Stimulated activated CD4-positive, alpha-beta T cell treated with anti-CD3 and anti-CD28 coated beads, Interleukin-1b, Interleukin-23, amount 100 ng/mL, for 1 hour (primary cell): ENCODE measurements around the gene ASB10.

Source experiments
- DNase-seq, 2 donors: peaks; one replicate each; pipeline ENCODE4 v3.0.0-alpha.2; 2020; ENCODE audit warnings: low read depth in 2 of 2

The ASB10 gene

DNA sequence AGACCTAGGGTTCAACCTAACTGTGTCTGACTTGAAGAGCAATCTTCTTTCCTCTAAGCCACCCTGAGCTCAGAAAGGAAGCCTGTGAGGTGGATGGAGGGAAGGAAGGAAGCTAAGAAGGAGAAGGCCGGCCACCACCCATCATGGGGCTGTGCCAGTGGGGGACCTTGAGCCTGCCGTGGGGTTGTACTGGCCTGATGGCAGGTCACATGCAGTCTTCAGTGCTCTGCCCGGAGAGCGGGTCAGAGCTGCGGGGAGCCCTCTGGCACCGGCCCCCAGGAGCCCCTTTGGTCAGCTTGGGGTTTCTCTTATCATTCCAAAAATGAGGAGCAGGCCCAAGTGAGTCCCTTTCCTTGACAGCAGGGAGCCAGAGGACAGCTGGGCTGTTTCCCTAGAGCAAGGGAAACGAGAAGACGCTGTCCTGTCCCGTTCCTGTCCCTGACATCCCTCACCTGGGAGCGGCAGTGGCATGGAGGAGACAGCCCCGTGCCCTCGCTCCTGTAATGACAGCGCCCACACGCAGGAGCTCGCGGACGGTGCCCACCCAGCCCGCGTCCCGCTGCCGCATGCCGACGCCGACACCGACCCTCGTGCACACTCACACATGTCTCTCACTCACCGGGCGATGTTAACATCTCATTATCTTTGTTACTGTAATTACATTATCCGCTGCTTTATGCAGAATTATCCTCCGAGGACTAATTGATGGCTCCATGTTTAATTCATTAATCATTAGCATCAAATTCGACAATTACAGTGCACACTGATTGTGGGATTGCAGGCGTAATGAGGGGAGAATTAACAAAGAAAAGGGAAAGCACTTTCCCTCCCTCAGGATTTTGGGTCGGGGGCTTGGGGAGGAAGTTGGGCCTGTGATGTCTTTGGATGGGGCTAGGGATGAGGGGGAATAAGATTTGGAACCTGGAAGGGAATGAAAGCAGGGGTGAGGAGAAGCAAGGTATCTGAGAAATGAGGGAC lies 50.9 kb downstream of the ASB10 start:
- DNase-seq = no peak

DNA sequence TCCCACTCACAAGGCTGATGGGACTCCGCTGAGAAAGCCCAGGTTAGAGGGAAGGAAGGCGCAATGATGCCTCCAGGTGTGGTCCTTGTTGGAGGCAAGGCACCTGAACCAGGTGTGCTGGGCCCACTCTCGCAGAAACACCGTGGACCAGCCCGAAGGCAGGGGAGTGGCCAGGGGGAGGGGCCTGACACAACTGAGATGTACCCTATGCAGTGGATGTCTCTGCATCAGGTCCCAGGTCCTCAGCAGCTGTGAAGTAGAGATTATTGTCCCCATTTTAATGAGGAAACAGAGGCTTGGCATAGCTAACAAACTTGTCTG lies 51.6 kb downstream of the ASB10 start:
- DNase-seq = no peak

DNA sequence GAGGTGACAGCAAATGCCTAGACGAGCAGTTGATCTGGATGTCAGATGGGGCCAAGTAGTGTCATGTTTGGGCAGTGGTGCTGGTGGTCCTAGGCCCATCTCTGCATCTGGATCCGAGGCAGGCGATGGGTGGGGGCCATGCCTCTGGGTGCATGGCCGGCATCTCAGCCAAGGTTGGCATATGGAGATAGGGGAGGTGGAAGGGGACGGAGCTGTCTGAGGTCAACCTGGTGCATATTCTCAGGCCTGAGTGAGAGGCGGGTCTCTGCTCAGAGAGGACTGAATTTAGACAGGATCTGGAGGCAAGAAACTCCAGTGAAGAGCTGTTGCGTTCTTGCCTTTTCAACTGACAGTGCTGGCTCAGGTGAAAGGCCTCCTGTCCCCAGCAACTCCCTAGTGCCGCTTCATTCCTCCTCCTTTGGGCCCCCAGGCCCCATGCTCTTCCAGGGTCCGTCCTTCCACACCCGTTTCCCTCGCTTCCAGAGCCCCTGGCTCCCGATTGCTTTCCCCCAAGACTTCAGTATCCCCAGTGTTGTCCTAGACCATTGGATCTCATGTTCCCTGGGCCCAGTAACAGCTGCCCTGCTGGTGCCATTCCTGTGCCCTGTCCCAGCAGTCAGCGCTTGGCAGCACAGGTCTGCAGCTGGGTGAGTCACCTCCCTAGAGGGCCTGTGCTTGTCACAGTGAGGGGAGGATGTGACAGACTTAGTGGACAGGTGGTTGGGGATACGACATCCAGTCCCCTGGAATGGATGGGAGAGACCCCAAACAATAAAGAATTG lies 52.1 kb downstream of the ASB10 start:
- DNase-seq = no peak

DNA sequence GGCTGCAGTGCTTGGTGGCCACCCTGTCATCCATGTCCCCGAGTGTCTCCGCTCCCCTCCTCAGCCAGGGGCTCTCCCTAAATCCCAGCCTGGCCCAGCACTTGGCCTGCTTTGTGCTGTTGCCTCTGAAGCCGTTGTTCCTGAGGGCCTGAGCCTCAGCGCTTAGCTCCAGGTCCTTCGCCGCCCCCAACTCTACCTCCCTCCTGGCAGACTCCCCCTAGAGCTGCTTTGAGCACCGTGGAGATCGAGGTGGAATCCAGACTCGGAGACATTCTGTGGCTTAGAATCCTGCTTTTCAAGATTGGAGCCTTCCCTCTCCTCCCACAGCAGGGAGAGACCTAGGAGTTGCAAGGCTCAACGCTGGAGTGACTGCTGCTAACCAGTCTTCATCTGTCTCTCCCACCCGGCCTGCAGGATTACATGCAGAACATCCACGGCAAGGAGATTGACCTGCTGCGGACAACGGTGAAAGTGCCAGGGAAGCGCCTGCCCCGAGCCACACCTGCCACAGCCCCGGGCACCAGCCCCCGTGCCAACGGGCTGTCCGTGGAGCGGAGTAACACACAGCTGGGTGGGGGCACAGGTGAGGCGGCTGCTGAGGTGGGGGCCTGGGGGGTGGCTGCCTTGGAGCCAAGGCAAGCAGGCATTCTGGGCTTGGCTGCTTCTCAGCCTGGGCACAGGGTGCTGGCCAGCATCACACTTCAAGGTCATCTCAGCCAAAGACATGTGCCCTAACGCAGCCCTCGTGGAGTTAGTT lies 52.9 kb downstream of the ASB10 start:
- DNase-seq = no peak

DNA sequence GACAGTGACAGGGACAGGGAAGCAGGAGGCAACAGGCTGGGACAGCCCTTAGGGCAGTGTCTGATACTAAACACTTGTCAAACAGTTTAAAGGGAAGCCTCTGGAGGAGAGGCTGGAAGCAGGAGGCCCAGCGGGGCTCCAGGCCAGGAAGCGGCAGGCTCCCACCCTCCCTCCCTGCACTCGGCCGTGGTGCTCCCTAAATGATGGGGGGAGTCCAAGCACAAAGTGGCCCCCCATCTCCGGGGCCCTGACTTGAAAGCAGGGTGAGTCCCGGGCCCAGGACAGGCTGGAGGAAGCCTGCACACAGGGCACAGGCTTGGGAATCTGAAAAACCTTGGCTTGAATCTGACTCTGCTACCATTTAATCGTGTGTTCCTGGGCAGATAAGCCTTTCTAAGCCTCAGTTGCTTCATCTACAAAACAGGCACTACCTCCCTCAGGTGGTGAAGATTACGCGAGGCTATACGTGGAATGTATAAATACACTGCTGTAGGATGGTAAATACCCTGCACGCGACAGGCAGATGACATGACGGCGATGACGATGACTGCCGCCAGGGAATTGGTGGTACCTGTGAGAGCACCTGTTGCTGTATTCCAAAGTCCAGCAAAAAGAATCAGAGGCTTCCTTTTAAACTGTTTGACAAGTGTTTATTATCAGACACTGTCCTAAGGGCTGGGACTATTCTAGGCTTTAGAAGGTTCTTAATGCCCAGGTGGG lies 53.6 kb downstream of the ASB10 start:
- no peak for DNase-seq

DNA sequence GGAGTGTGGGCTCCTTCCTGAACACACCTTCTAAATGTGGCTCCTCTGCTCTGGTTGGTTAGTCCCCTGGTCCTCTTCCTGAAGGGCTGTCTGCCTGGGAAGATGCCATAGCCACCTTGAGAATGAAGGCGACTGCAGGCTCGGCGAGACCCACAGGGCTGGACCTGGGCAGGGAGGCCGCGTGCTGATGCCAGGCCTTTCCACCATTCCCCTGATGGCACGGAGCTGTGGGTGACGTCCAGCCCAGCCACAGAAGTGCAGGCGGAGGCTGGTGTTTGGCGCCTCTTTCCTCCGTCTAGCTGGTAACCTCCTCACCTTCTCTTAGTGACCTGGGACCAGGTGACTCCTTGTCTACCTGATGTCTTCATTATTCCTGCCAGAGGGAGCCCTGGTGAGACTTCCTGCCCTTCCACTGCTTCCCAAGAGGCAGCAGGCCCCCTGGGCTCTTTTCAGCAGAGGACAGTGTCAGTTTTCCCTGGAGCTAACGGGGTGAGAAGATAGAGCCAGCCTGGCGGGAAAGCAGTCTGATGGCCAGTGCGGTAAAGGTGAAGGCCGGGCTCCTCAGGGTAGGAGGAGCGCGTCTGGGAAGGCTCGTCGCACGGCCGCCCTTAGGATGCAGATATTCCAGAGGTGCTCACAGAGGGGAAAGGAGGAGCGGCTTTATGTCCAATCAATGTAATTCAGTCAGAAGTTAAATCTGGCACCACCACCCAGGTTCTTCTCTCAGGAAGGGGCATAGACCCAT lies 54.4 kb downstream of the ASB10 start:
- DNase-seq = no peak

DNA sequence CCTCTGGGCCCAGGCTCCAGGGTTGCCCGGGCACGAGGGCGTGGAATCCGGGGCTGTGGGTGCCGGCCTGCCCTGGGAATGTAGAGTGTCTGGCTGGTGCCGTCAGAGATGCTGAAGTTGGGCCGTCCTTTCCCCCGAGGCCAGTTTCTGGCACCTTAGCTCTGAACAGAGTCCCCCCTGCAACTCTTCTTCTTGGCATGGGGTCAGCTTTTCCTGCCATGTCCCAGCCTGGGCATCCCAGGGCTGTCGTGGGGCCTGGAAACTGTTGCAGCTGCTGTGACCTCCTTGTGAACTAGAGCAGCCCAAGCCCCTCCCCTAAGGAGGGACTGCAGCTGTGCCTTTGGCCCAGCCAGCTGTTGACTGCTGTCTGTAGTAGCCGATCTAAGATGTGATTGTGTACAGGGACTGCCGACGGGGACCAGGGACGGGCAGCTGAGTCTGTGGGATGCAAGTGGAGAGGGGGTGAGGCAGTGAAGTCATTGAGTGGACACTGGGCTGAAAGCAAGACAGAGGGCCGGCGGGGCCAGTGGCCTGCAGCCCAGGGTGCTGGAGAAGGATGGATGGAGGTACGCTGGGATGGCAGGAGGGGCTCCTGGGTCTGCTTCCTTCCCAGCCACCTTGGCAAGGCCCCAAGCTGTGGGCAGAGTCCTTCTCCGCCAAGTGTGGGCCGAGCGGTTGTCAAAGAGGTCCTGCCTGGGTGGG lies 55.3 kb downstream of the ASB10 start:
- no peak for DNase-seq

DNA sequence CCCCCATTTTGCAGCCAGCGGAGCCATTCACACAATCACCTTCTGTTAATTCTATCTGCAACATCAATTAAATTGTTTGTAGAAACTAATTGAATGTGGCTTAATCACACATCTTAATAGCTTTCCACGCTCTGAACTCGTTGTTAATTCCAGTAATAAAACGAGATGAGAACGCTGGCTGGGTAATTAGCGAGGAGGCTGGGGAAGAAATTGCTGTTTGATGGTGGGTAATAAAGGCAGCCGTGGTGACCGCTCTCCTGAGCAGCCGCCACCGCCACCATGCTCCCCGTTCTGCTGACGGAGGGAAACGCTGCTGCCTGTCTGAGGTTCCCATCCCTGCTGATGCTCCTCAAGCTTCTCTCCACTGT lies 55.8 kb downstream of the ASB10 start:
- no peak for DNase-seq

DNA sequence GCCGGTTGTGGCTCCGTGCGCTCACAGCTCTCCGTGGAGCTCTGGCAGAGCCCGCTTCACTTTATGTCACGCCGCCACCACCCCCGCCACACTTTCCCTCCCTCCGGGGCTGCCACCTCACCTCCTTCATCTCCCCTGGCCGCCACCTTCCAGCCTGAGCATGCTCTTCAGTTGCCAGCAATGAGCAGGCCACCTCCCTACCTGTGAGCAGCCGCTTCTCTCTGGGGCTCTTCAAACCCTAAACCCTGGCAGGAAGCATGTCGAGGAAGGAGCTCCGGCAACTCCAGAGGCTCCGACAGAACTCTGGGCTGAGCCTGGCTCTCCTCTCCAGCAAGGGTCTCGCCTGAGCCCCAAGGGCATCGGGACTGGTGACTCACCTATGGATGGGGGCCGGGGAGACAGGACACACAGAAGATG lies 56.3 kb downstream of the ASB10 start:
- no peak for DNase-seq

DNA sequence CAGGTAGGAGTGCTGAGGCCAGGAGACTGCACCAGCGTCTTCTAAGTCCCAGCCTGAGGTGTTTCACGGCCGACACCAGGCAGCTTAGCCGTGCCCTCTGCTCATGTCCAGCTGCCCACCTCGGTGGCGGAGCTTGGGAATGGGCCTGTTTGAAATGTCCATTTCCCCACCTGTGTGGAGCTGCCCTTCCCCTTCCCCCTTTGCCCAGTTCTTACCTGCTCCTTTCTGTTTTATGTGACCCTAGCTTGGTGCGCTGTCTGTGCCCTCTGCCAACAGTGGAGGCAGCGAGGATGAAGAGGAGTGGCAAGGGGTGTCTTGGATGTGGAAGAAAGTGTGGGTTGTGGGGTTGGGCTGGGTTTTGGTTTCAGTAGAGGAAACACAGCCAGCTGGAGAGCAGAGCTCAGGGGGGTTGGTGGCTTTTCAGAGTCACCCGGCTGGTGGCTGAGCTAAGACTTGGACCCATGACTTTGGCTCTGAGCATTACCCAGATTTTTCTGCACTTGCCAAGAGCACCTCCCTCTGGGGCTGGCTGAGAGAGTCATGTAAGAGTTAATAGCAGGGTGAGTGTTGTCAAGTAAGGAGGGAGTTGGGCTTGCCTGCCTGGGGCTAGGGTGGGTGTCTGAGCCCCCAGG lies 57.0 kb downstream of the ASB10 start:
- DNase-seq = no peak

DNA sequence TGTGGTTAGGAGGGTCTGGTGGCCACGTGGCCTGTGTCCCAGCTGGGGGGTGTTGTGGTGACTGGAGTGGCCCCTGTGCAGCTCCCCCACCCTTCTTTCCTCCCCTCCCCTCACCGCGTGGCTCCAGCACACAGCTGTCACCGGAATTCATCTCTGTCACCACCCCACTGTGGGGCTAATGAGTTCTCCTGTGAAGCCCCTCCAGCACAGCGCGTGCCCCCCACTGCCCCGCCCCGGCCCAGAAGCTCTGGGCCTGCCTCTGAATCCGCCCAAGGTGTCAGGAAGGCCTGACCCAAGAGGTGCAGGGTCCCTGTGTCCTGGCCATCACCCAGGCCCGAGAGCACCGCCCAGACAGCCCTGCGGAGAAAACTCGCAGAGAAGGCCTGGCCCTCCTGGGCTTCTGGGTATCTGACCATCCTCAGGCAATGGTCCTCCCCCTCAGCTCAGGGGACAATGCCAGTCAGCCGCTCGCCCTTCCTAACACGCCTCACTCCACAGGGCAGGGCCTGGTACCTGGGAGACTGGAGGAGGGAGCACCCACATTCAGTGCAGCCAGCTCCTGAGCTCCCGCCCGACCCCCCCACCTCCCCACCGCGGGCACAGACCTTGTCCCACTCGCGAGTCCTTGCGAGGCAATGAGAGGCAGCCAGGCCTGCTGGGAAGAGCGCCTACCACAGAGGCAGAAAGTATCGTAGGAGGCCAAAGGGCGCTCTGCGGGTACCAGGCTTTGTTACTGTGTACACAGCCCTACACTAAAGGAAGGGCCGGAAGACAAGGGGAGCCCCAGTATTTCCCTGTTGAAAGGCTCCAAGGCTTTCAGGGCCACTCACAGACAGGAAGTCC lies 57.7 kb downstream of the ASB10 start:
- no peak for DNase-seq

DNA sequence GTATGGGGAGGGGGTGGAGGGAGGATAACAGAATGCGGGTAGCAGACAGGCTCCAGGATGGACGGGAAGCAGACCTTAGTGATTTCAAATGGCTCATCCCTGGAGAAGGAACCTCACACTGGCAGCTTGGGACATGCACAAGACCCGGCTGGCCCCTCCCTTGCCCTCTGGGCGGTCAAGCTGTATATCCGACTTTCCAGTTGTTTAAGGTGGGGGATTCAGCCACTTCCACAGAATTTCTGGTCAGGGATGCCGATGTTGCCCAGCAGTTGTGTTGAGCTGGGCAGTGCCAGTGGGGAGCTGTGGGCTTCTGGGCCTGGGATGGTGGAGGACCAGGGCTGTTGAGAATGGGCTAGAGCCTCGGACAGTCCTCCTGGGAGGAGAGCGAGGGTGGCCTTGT lies 58.3 kb downstream of the ASB10 start:
- DNase-seq = no peak

DNA sequence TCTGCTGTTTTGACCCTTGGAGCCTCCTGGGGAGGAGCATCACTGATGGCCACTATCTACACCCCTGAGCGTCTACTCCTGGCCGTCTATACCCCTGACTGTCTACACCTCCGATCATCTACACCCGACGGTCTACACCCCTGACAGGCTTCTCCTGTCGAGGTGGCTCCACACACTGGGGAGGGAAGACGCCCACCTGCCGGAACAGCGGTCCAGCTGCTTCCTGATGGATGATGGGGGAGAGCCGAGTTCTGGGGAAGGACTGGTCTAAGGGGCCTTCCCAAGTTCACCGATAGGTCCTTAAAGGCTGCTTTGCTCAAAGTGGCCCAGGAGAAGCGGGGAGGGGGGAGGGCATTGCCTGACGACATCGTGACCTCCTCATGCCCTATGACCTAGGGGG lies 58.9 kb downstream of the ASB10 start:
- no peak for DNase-seq

DNA sequence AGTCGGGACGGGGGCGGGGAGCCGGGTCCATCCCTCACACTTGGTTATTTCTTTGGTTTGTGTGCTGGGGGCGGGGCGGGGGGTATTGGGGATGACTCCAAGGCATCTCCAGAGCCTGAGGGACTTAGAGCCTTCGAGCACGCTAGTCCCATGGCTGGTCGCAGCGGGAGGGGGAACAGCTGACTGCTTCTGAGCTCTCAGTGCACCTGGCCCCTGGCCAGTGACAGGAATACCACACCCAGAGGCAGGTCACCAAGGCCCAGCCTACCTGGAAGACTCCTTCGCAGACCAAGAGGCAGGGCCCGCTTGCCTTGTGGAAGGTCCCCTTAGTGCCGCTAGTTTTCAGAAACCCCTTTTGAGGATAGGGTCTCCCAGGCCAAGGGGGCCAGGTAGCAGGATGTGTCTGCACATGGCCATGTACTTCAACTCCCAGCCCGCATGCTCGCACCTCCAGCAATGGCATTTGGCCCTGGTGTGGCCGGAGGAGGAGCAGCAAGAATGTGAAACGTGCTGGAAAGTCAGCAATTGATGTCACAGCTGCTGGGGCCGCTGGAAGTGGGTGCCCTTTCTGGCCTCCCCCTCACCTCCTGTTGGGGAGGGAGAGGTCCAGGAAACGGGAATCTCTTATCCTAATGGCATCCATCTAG lies 60.4 kb downstream of the ASB10 start:
- no peak for DNase-seq

DNA sequence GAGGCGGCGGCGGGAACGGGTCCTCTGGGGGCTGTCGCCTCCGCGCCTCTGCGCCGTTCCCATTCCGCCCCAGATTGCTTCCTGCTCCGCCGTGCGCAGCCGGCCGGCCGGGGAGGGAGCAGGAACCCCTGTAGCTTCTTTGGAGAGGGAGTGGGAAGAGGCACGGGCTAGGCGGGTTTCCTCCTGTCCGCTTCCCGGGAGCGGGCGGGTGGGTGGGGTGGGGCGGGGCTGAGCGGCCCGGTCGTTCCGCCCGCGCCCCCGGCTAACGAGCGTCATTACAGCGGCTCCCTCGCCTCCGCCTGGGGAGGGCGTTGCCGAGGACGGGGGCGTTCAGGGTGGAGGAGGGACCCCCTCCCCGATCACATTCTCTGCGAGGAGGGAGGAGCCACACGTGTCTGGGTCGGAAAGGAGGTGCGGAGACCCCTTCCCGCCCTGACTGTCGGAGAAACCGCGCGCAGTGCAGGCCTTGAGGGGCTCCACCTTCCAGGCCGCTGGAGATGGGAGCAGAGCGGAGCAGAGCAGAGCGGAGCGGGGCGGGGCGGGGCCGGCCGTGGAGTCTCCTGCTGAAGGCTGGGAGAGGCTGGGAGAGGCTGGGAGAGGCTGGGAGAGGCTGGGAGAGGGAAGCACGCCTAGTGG lies 61.1 kb downstream of the ASB10 start:
- DNase-seq = no peak
